GM19463 (cell line): ENCODE measurements around the gene PTCH2.

ENCODE experiments used
- ATAC-seq: cut with Tn5 transposase; IDR thresholded peaks from one replicate; pipeline ENCODE4 v1.9.1; 2021; ENCODE audit warnings: mild to moderate bottlenecking, moderate library complexity; ENCODE audit not compliant: unreplicated experiment

PTCH2 gene

GRCh38 chr1:44780583-44781121, 62.4 kb downstream of the PTCH2 start:
- no peak for ATAC-seq

- ATAC-seq: no peak
These were observed 64.1 kb downstream of the PTCH2 start for GRCh38 chr1:44778705-44779576.

- ATAC-seq: no peak
These were observed 65.0 kb downstream of the PTCH2 start for GRCh38 chr1:44777969-44778635.

- ATAC-seq: no peak
These were observed 65.5 kb downstream of the PTCH2 start for GRCh38 chr1:44777547-44777946.

- ATAC-seq: no peak
These were observed 66.4 kb downstream of the PTCH2 start for GRCh38 chr1:44776730-44777068.

- peak; percentile 21 for ATAC-seq
These were observed 66.9 kb downstream of the PTCH2 start for GRCh38 chr1:44775930-44776729.

GRCh38 chr1:44775078-44775929, 67.7 kb downstream of the PTCH2 start, which contains the start of gene RPS8:
RPS8 (plus strand) TSS chr1:44775540; CDS start chr1:44775597, 57 bp downstream.
- peak; percentile 77 for ATAC-seq
